HG03135 (cell line): ENCODE measurements around the gene ZNF607.

Source experiments
- ATAC-seq: cut with Tn5 transposase; IDR thresholded peaks from one replicate; pipeline ENCODE4 v1.9.1; 2021; ENCODE audit warnings: mild to moderate bottlenecking, moderate library complexity; ENCODE audit not compliant: unreplicated experiment

The ZNF607 gene

DNA sequence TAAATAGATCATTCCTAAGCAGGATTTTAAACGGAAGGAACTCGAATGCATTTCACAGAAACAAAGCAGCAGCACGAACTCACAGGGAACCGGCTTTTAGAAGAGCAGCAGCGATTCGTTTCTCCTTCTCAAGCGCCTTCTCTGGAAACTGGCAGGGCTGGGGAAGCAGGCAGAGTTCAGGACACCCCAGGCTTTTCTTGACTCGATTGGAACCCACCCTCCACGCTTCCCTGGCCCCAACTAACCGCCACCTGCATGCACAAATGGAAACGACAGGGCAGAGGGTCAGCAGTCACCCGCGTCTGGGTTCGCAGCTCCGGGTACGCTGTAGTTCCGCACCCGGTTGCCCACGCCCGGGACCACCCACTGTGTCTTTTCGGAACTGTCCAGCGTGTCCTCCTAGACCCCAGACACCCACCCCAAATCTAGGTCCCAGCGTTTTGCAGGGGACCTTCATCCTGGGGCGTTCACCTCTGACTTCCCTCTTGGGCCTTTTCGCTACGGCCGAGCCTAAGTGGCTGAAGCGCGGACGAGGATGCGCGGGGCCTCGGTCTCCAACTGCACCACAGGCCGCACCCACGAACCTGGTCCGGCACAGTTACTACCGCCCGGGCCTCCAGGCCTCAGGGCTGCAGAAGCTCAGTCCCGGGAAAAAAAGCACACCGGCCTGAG, 64.8 kb downstream of the ZNF607 start:
- ATAC-seq = peak; percentile 50

DNA sequence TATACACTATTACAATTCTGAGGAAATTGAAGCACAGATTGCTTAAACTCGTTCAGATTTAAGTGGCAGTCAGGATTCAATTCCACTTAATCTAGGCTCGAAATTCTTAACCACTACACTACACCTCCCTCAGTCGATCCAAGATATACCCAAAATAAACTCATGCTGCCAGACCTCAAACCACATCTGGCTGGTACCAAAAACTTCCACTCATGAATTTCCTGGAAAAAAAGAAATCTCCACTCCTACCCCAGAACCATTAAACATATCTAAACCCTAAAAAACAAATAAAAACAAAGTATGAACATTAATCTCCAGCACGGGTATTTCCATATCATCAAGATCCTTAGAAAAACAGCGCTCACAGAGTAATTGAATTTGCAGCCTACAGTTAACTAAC, 65.4 kb downstream of the ZNF607 start:
- no peak for ATAC-seq
